Measurements from ENCODE around the gene RUNX1. TPM values are rescaled to one million over a fixed set of nuclear protein-coding genes. Genes with fewer than 3 reads are reported as not detected.

The RUNX1 gene
- total RNA-seq, 1 donor from 2014 or later = 18.7 TPM

DNA sequence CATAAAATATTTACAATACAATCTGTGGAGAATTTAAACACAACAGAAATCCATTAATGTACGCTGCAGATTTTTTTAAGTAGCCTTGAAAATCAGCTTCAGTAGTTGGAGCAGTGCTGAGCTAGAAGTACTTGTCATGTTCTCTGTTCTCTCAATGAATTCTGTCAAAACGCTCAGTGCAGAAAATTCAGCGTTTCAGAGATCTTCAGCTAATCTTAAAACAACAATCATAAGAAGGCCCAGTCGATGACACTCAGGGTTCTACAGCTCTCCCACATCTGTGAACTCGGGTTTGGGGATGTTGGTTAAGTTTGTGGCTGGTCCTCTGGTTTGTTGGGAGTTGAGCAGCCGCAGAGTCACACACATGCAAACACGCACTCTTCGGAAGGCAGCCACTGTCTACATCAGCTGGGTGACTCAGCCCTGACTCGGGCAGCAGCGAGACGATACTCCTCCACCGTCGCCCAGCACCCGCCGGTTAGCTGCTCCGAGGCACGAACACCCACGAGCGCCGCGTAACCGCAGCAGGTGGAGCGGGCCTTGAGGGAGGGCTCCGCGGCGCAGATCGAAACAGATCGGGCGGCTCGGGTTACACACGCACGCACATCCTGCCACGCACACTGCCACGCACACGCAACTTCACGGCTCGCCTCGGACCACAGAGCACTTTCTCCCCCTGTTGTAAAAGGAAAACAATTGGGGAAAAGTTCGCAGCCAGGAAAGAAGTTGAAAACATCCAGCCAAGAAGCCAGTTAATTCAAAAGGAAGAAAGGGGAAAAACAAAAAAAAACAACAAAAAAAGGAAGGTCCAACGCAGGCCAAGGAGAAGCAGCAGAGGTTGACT, 161.2 kb downstream of the RUNX1 start:
- H3K27me3 Mint-ChIP-seq (ENCODE audit: unreplicated experiment) = peaks cover 7% of the 10 kb centered on the region
- H3K9me3 Mint-ChIP-seq (ENCODE audit: unreplicated experiment) = no peaks in the 10 kb centered on the region
- peak overlapping the region; percentile 90 for H3K27ac Mint-ChIP-seq (ENCODE audit: unreplicated experiment)
- peak overlapping the region; percentile 97 for H3K4me3 Mint-ChIP-seq (ENCODE audit: unreplicated experiment)
- no peaks in the 10 kb centered on the region for H3K36me3 Mint-ChIP-seq (ENCODE audit: low read depth, unreplicated experiment)
- peaks cover 31% of the 10 kb centered on the region for H3K4me1 Mint-ChIP-seq (ENCODE audit: unreplicated experiment)
- peak; percentile 41 for DNase-seq (ENCODE audit: low spot score)
- TF ChIP-seq, protein P1, sequence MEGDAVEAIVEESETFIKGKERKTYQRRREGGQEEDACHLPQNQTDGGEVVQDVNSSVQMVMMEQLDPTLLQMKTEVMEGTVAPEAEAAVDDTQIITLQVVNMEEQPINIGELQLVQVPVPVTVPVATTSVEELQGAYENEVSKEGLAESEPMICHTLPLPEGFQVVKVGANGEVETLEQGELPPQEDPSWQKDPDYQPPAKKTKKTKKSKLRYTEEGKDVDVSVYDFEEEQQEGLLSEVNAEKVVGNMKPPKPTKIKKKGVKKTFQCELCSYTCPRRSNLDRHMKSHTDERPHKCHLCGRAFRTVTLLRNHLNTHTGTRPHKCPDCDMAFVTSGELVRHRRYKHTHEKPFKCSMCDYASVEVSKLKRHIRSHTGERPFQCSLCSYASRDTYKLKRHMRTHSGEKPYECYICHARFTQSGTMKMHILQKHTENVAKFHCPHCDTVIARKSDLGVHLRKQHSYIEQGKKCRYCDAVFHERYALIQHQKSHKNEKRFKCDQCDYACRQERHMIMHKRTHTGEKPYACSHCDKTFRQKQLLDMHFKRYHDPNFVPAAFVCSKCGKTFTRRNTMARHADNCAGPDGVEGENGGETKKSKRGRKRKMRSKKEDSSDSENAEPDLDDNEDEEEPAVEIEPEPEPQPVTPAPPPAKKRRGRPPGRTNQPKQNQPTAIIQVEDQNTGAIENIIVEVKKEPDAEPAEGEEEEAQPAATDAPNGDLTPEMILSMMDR (IDR thresholded peaks at IDR 0.05; ENCODE audit: unreplicated experiment) = no peak

DNA sequence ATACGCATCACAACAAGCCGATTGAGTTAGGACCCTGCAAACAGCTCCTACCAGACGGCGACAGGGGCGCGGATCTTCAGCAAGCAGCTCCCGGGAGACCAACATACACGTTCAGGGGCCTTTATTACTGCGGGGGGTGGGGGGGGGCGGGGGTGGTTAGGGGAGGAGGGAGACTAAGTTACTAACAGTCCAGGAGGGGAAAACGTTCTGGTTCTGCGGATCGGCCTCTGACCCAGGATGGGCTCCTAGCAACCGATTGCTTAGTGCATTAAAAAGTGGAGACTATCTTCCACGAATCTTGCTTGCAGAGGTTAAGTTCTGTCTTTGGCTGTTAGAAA, 162.0 kb downstream of the RUNX1 start:
- TF ChIP-seq, protein P1 (IDR thresholded peaks at IDR 0.05; ENCODE audit: unreplicated experiment) = no peak

DNA sequence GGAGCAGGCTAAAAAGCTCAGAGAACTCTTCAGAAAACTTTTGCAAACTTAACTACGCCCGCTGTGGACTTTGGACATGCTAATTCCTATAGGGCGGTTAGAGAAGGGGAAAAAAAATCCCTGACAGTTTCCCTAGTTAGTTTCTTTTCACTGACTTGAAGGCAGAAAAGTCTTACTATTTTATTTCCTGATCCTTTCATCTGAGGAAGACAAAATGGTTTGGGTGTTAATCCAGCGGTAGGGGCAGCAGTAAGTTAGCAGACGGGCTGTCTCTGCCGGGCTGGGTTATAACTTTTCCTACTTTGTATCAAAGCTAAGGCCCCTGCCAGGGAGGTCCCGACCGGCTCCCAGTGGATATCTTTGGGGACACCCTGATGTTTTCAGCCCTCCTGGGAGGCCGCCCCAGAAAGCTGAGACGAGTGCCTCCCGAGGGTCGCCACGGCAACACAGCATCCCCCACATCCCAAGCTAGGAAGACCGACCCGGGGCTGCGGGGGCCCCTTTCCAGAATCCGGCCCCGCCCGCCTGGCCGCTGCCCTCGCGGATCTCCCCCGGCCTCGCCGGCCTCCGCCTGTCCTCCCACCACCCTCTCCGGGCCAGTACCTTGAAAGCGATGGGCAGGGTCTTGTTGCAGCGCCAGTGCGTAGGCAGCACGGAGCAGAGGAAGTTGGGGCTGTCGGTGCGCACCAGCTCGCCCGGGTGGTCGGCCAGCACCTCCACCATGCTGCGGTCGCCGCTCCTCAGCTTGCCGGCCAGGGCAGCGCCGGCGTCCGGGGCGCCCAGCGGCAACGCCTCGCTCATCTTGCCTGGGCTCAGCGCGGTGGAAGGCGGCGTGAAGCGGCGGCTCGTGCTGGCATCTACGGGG, 162.6 kb downstream of the RUNX1 start:
- Mint-ChIP-seq H3K4me3 (ENCODE audit: unreplicated experiment) (peak overlapping the region; percentile 97), H3K36me3 (ENCODE audit: low read depth, unreplicated experiment) (no peaks in the 10 kb centered on the region), H3K27me3 (ENCODE audit: unreplicated experiment) (peaks cover 7% of the 10 kb centered on the region), H3K27ac (ENCODE audit: unreplicated experiment) (no peak overlapping the region), H3K4me1 (ENCODE audit: unreplicated experiment) (peaks cover 34% of the 10 kb centered on the region), H3K9me3 (ENCODE audit: unreplicated experiment) (no peaks in the 10 kb centered on the region)
- TF ChIP-seq, protein P1 (IDR thresholded peaks at IDR 0.05; ENCODE audit: unreplicated experiment) = no peak
- DNase-seq (ENCODE audit: low spot score) = peak; percentile 32

More for the DNA sequence above, 162.0 kb downstream of the RUNX1 start:
- Mint-ChIP-seq H3K4me1 (ENCODE audit: unreplicated experiment) (peaks cover 38% of the 10 kb centered on the region), H3K36me3 (ENCODE audit: low read depth, unreplicated experiment) (no peaks in the 10 kb centered on the region), H3K4me3 (ENCODE audit: unreplicated experiment) (peak overlapping the region; percentile 97), H3K9me3 (ENCODE audit: unreplicated experiment) (no peaks in the 10 kb centered on the region), H3K27ac (ENCODE audit: unreplicated experiment) (no peak overlapping the region), H3K27me3 (ENCODE audit: unreplicated experiment) (peaks cover 7% of the 10 kb centered on the region)
- DNase-seq (ENCODE audit: low spot score) = no peak

DNA sequence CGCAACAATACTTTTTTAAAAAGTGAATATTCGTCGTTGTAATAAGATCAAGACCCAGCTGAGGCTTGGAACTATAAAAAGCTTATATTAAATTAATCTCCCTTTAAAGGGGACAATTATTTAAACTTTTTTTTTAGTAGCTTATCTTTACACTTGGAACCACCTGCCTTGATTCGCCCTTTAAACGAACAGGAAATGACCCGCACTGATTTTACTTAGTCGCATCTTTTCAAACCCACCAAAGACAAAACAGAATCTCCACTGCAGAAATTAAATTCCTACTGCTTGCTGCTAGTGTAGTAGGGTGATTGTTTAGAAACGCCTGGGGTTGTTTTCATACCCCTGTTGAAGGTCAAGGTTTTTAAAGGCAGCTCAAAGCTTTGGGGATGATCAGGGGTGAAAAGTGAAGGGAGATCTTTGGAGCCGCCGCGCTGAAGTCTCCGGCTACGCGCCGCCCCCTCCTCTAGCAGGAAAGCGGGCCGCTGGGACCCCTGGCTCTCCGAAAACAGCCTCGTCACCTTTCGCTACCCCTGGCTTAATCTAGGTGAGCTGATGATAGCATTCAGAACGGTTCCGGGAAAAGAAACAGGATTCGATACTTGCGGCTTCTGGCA, 163.4 kb downstream of the RUNX1 start:
- peak overlapping the region; percentile 97 for H3K4me3 Mint-ChIP-seq (ENCODE audit: unreplicated experiment)
- TF ChIP-seq, protein P1 (IDR thresholded peaks at IDR 0.05; ENCODE audit: unreplicated experiment) = no peak
- no peak overlapping the region for H3K27ac Mint-ChIP-seq (ENCODE audit: unreplicated experiment)
- H3K4me1 Mint-ChIP-seq (ENCODE audit: unreplicated experiment) = peaks cover 30% of the 10 kb centered on the region
- peaks cover 7% of the 10 kb centered on the region for H3K27me3 Mint-ChIP-seq (ENCODE audit: unreplicated experiment)
- DNase-seq (ENCODE audit: low spot score) = no peak
- no peaks in the 10 kb centered on the region for H3K9me3 Mint-ChIP-seq (ENCODE audit: unreplicated experiment)
- H3K36me3 Mint-ChIP-seq (ENCODE audit: low read depth, unreplicated experiment) = no peaks in the 10 kb centered on the region
